H9 (cell line): ENCODE measurements around the gene SCFD2. TPM values are rescaled to one million over a fixed set of nuclear protein-coding genes. Genes with fewer than 3 reads are reported as not detected.

ENCODE experiments used
- DNase-seq: peaks from one replicate; pipeline ENCODE4 v3.0.0-alpha.2; 2017
- H2AFZ ChIP-seq: one replicate; pipeline ENCODE4 v1.6.1; 2013; ENCODE audit warnings: mild to moderate bottlenecking, low read length, control low read depth, moderate library complexity
- H2AK5ac ChIP-seq: 2 replicates; pipeline ENCODE4 v1.6.1; 2013; ENCODE audit warnings: low read length, control low read depth, mixed read lengths; ENCODE audit not compliant: insufficient read length
- H2BK120ac ChIP-seq: one replicate; pipeline ENCODE4 v1.6.1; 2013; ENCODE audit warnings: low read depth, mild to moderate bottlenecking, low read length, control low read depth, inconsistent platforms; ENCODE audit not compliant: poor library complexity, severe bottlenecking
- H2BK12ac ChIP-seq: 2 replicates; pipeline ENCODE4 v1.6.1; 2013; ENCODE audit warnings: low read length, control low read depth, mixed read lengths, low read depth; ENCODE audit not compliant: insufficient read length
- H2BK15ac ChIP-seq: 2 replicates; pipeline ENCODE4 v1.6.1; 2013; ENCODE audit warnings: low read depth, low read length, control low read depth
- H2BK20ac ChIP-seq: one replicate; pipeline ENCODE4 v1.6.1; 2013; ENCODE audit warnings: low read depth, mild to moderate bottlenecking, low read length, control low read depth, inconsistent platforms; ENCODE audit not compliant: poor library complexity, severe bottlenecking
- H2BK5ac ChIP-seq: 2 replicates; pipeline ENCODE4 v1.6.1; 2013; ENCODE audit warnings: low read length, control low read depth, mixed read lengths; ENCODE audit not compliant: insufficient read length
- H3K14ac ChIP-seq: 2 replicates; pipeline ENCODE4 v1.6.1; 2013; ENCODE audit warnings: low read length, control low read depth; ENCODE audit not compliant: insufficient read depth
- H3K18ac ChIP-seq: 2 replicates; pipeline ENCODE4 v1.6.1; 2013; ENCODE audit warnings: low read depth, mild to moderate bottlenecking, mixed read lengths, low read length, control low read depth; ENCODE audit not compliant: insufficient read length
- H3K23ac ChIP-seq: 2 replicates; pipeline ENCODE4 v1.6.1; 2013; ENCODE audit warnings: low read length, control low read depth, mixed read lengths, low read depth; ENCODE audit not compliant: insufficient read length
- H3K23me2 ChIP-seq: 2 replicates; pipeline ENCODE4 v1.6.1; 2013; ENCODE audit warnings: low read depth, mild to moderate bottlenecking, mixed read lengths, low read length, control low read depth; ENCODE audit not compliant: insufficient read length, poor library complexity, severe bottlenecking
- H3K27ac ChIP-seq: 2 replicates; pipeline ENCODE4 v1.5.1; 2013; ENCODE audit warnings: low read length, control low read depth, mixed read lengths, low read depth; ENCODE audit not compliant: insufficient read length
- H3K27me3 ChIP-seq: 2 replicates; pipeline ENCODE4 v1.6.1; 2013; ENCODE audit warnings: low read length, control low read depth, inconsistent platforms; ENCODE audit not compliant: insufficient read depth
- H3K4ac ChIP-seq: 2 replicates; pipeline ENCODE4 v1.6.1; 2013; ENCODE audit warnings: low read depth, mild to moderate bottlenecking, control low read depth, inconsistent platforms, low read length, moderate library complexity
- H3K4me1 ChIP-seq: 2 replicates; pipeline ENCODE4 v1.6.1; 2013; ENCODE audit warnings: low read length, control low read depth, inconsistent platforms; ENCODE audit not compliant: insufficient read depth
- H3K4me2 ChIP-seq: 2 replicates; pipeline ENCODE4 v1.6.1; 2013; ENCODE audit warnings: low read length, control low read depth, mixed read lengths; ENCODE audit not compliant: insufficient read length, insufficient read depth
- H3K56ac ChIP-seq: 2 replicates; pipeline ENCODE4 v1.6.1; 2013; ENCODE audit warnings: low read depth, mild to moderate bottlenecking, mixed read lengths, low read length, control low read depth; ENCODE audit not compliant: insufficient read length
- H3K79me1 ChIP-seq: 2 replicates; pipeline ENCODE4 v1.6.1; 2013; ENCODE audit warnings: low read depth, mild to moderate bottlenecking, moderate library complexity, low read length, control low read depth, inconsistent platforms; ENCODE audit not compliant: insufficient read depth, poor library complexity, severe bottlenecking
- H3K79me2 ChIP-seq: 2 replicates; pipeline ENCODE4 v1.6.1; 2013; ENCODE audit warnings: low read length, control low read depth, inconsistent platforms; ENCODE audit not compliant: insufficient read depth
- H3K9ac ChIP-seq: 2 replicates; pipeline ENCODE4 v1.6.1; 2013; ENCODE audit warnings: low read length, control low read depth, mixed read lengths; ENCODE audit not compliant: insufficient read length; ENCODE audit errors: extremely low read depth
- H3K9me3 ChIP-seq: one replicate; pipeline ENCODE4 v1.6.1; 2013; ENCODE audit warnings: low read depth, low read length, inconsistent platforms; ENCODE audit not compliant: control insufficient read depth
- H3T11ph ChIP-seq: one replicate; pipeline ENCODE4 v1.6.1; 2013; ENCODE audit warnings: mild to moderate bottlenecking, low read length, control low read depth, inconsistent platforms
- H4K20me1 ChIP-seq: one replicate; pipeline ENCODE4 v1.6.1; 2013; ENCODE audit not compliant: control insufficient read depth, insufficient read length, insufficient read depth
- H4K5ac ChIP-seq: 2 replicates; pipeline ENCODE4 v1.6.1; 2013; ENCODE audit warnings: low read depth, mild to moderate bottlenecking, mixed read lengths, low read length, control low read depth; ENCODE audit not compliant: insufficient read length
- H4K8ac ChIP-seq: replicated peaks from 2 replicates; pipeline ENCODE4 v1.6.1; 2013; ENCODE audit warnings: low read length, control low read depth, mixed read lengths, low read depth; ENCODE audit not compliant: insufficient read length
- H4K91ac ChIP-seq: 2 replicates; pipeline ENCODE4 v1.6.1; 2013; ENCODE audit warnings: low read depth, mild to moderate bottlenecking, moderate library complexity, mixed read lengths, low read length, control low read depth; ENCODE audit not compliant: insufficient read length
- H3K27ac Mint-ChIP-seq, 3 experiments: 2 replicates in 2 of 3; 3 replicates in 1 of 3; pipeline ENCODE4 v1.8.0; 2020 to 2021; ENCODE audit warnings: mixed read lengths in 3 of 3, mild to moderate bottlenecking in 1 of 3, moderate library complexity in 1 of 3
- H3K27me3 Mint-ChIP-seq: 2 replicates; pipeline ENCODE4 v1.8.0; 2021; ENCODE audit warnings: low read depth, mild to moderate bottlenecking, moderate library complexity, mixed read lengths
- H3K36me3 Mint-ChIP-seq, 3 experiments: 2 replicates in 2 of 3; 3 replicates in 1 of 3; pipeline ENCODE4 v1.8.0; 2020 to 2021; ENCODE audit warnings: low read depth in 3 of 3, mixed read lengths in 3 of 3; ENCODE audit not compliant: insufficient read depth in 1 of 3
- H3K4me1 Mint-ChIP-seq, 2 experiments: 2 replicates each; pipeline ENCODE4 v1.8.0; 2020; ENCODE audit warnings: mixed read lengths in 2 of 2
- H3K4me3 Mint-ChIP-seq, 2 experiments: 2 replicates in 1 of 2; 3 replicates in 1 of 2; pipeline ENCODE4 v1.8.0; 2020 to 2021; ENCODE audit warnings: mild to moderate bottlenecking in 2 of 2, mixed read lengths in 2 of 2, moderate library complexity in 1 of 2
- H3K9me3 Mint-ChIP-seq, 2 experiments: 2 replicates in 1 of 2; 3 replicates in 1 of 2; pipeline ENCODE4 v1.8.0; 2020; ENCODE audit warnings: mild to moderate bottlenecking in 2 of 2, mixed read lengths in 2 of 2, moderate library complexity in 1 of 2
- WGBS: extraction: QIAGEN DNeasy Blood & Tissue Kit; methylation state at CpG from one replicate; pipeline ENCODE4 v1.1.7; 2013; ENCODE audit warnings: missing lambda C conversion rate, low lambda C conversion rate, mixed read lengths; ENCODE audit not compliant: insufficient read length; ENCODE audit errors: extremely low coverage; 5-methylcytosine and 5-hydroxymethylcytosine counted together
- total RNA-seq: library from RNA; stranded (reverse); gene quantifications from 2 replicates; pipeline ENCODE4 v1.2.1, GENCODE V29; 2021
- TF ChIP-seq, protein P1 (sequence below): fragments of 200-600 bp; sonication (generic); conservative IDR thresholded peaks from 3 replicates; pipeline ENCODE4 v1.8.0; 2021; ENCODE audit warnings: antibody characterized with exemption, mild to moderate bottlenecking

SCFD2 gene
- total RNA-seq, 1 experiment from 2014 or later = 10.1 TPM

DNA sequence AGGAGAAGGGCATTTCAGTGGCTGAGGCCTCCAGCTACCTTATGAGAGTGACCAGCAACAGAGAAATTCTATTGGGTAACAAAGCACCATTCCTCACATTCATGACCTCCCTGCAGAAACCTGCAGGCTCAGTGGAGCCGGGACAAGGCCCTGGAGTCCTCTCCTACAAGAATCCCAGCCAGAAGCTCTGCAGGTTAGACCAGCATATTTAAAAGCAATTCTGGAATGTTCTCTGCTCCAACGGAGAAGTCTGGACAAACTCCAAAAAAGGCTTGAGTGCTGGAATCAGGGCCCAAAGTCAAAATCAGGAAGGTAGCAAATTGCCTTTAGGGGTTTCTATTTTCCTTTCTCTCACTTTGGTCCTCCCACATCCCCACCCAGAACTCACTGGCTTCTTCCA, 202.9 kb downstream of the SCFD2 start:
- Histone ChIP-seq H2BK20ac (no peak overlapping the region), H4K20me1 (no peaks in the 10 kb centered on the region), H2AK5ac (no peak overlapping the region), H3K79me1 (no peaks in the 10 kb centered on the region), H3K23me2 (no peaks in the 10 kb centered on the region), H4K91ac (no peak overlapping the region), H3K9ac (no peak overlapping the region), H3K18ac (no peak overlapping the region), H3K4me2 (no peak overlapping the region), H2AFZ (no peak overlapping the region), H3K23ac (no peak overlapping the region), H4K8ac (no peak overlapping the region), H2BK12ac (no peak overlapping the region), H3K9me3 (no peaks in the 10 kb centered on the region), H2BK15ac (no peak overlapping the region), H3K27me3 (no peaks in the 10 kb centered on the region), H3K27ac (no peak overlapping the region), H3K4ac (no peak overlapping the region), H2BK120ac (no peak overlapping the region), H3K14ac (no peak overlapping the region), H3K79me2 (no peaks in the 10 kb centered on the region), H3T11ph (no peak overlapping the region), H3K56ac (no peak overlapping the region), H2BK5ac (no peak overlapping the region), H4K5ac (no peak overlapping the region), H3K4me1 (no peaks in the 10 kb centered on the region)
- no peak overlapping the region for H3K27ac Mint-ChIP-seq
- no CpG with 5 or more reads among the region's 2 CpGs for WGBS
- no peak overlapping the region for H3K4me3 Mint-ChIP-seq
- no peak for DNase-seq
- peaks cover 0 to 4% of the 10 kb centered on the region in 2 experiments; a peak in 1 of 4 replicates for H3K4me1 Mint-ChIP-seq
- H3K36me3 Mint-ChIP-seq = no peaks in the 10 kb centered on the region; a peak in 1 of 7 replicates
- no peaks in the 10 kb centered on the region for H3K9me3 Mint-ChIP-seq
- TF ChIP-seq, protein P1, sequence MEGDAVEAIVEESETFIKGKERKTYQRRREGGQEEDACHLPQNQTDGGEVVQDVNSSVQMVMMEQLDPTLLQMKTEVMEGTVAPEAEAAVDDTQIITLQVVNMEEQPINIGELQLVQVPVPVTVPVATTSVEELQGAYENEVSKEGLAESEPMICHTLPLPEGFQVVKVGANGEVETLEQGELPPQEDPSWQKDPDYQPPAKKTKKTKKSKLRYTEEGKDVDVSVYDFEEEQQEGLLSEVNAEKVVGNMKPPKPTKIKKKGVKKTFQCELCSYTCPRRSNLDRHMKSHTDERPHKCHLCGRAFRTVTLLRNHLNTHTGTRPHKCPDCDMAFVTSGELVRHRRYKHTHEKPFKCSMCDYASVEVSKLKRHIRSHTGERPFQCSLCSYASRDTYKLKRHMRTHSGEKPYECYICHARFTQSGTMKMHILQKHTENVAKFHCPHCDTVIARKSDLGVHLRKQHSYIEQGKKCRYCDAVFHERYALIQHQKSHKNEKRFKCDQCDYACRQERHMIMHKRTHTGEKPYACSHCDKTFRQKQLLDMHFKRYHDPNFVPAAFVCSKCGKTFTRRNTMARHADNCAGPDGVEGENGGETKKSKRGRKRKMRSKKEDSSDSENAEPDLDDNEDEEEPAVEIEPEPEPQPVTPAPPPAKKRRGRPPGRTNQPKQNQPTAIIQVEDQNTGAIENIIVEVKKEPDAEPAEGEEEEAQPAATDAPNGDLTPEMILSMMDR = no peak
- no peaks in the 10 kb centered on the region for H3K27me3 Mint-ChIP-seq
